K562 (cell line): Measurements from ENCODE around the gene IDI1. TPM values are rescaled to one million over a fixed set of nuclear protein-coding genes. Genes with fewer than 3 reads are reported as not detected.
A peak's percentile ranks its signal among the peaks of the same experiment; 100 is the strongest.

Experiments used
- ATAC-seq: fragments of 200-7000 bp; cut with Tn5 transposase; 3 replicates; pipeline ENCODE4 v1.9.1; 2020; ENCODE audit warnings: moderate library complexity
- BruUV-seq: library from RNA; stranded (reverse); fragments of 400-500 nt; replicated peaks from 2 replicates; lab custom pipeline; 2021; lab: Mats Ljungman, UMichigan
- CTCF ChIA-PET: fragments of 300-600 bp; formaldehyde crosslinking; extraction: SDS; loops from one replicate; lab custom pipeline; 2021; ENCODE audit warnings: low intra/inter-chr PET ratio; lab: Yijun Ruan, JAX
- POLR2A ChIA-PET: fragments of 300-600, 350-650 bp; sonication (Branson Sonifier 250); formaldehyde crosslinking; extraction: SDS; loops from one replicate; lab custom pipeline; 2021; ENCODE audit warnings: antibody characterized with exemption, inconsistent platforms; lab: Yijun Ruan, JAX
- DNase-seq, 4 experiments: peaks; one replicate each; pipeline versions ENCODE4 v3.0.0 to v3.0.0-alpha.2; 2011 to 2018; ENCODE audit warnings: low spot score in 3 of 4, mixed read lengths in 3 of 4; ENCODE audit errors: extremely low read depth in 1 of 4
- FAIRE-seq: peaks from 2 replicates; lab custom pipeline; 2011; peaks lifted over from hg19 to GRCh38; lab: Jason Lieb, UNC
- H2AFZ ChIP-seq: 2 replicates; pipeline ENCODE4 v1.6.0; 2011; ENCODE audit warnings: low read depth, low read length, control low read depth, inconsistent platforms
- H3K27ac ChIP-seq: fragments of 200-600 bp; 3 replicates; pipeline ENCODE4 v1.8.0; 2011; ENCODE audit warnings: low read depth, mild to moderate bottlenecking, control low read depth, inconsistent platforms, low read length, moderate library complexity, mixed read lengths; ENCODE audit errors: extremely low read depth
- H3K27me3 ChIP-seq, 2 experiments: fragments of 300-600 bp in 1 of 2; 2 replicates in 1 of 2; 3 replicates in 1 of 2; pipeline versions ENCODE4 v1.6.0 to v1.8.0; 2011; ENCODE audit warnings: inconsistent platforms in 2 of 2, low read length in 2 of 2, mild to moderate bottlenecking in 1 of 2, mixed read lengths in 1 of 2, moderate library complexity in 1 of 2; ENCODE audit not compliant: control insufficient read depth in 2 of 2, insufficient read depth in 2 of 2
- H3K36me3 ChIP-seq: fragments of 300-600 bp; 3 replicates; pipeline ENCODE4 v1.8.0; 2011; ENCODE audit warnings: mild to moderate bottlenecking, low read length, inconsistent platforms; ENCODE audit not compliant: control insufficient read depth, insufficient read depth
- H3K4me1 ChIP-seq, 2 experiments: fragments of 200-600 bp in 1 of 2; replicated peaks in 1 of 2; 2 replicates in 1 of 2; 3 replicates in 1 of 2; pipeline versions ENCODE4 v1.5.1 to v1.8.0; 2011; ENCODE audit warnings: inconsistent platforms in 2 of 2, low read length in 2 of 2, mild to moderate bottlenecking in 1 of 2, mixed read lengths in 1 of 2, moderate library complexity in 1 of 2; ENCODE audit not compliant: control insufficient read depth in 2 of 2, insufficient read depth in 2 of 2
- H3K4me2 ChIP-seq: 2 replicates; pipeline ENCODE4 v1.6.1; 2011; ENCODE audit warnings: low read length, control low read depth, inconsistent platforms, mixed read lengths; ENCODE audit not compliant: insufficient read depth
- H3K4me3 ChIP-seq: fragments of 200-600 bp; sonication (generic), shearing (Covaris generic); 2 replicates; pipeline ENCODE4 v1.5.1; 2016; ENCODE audit warnings: control low read depth, inconsistent platforms
- H3K79me2 ChIP-seq: fragments of 200-600 bp; 3 replicates; pipeline ENCODE4 v1.8.0; 2011; ENCODE audit warnings: low read length, inconsistent platforms; ENCODE audit not compliant: control insufficient read depth, insufficient read depth
- H3K9ac ChIP-seq, 2 experiments: 2 replicates each; pipeline versions ENCODE4 v1.6.0 to v1.6.1; 2011; ENCODE audit warnings: low read depth in 2 of 2, low read length in 2 of 2, control low read depth in 1 of 2, inconsistent platforms in 1 of 2, mild to moderate bottlenecking in 1 of 2, mixed read lengths in 1 of 2; ENCODE audit not compliant: insufficient read depth in 1 of 2
- H3K9me1 ChIP-seq: one replicate; pipeline ENCODE4 v1.6.0; 2011; ENCODE audit warnings: inconsistent platforms, mild to moderate bottlenecking, low read length, moderate library complexity; ENCODE audit not compliant: control insufficient read depth, insufficient read depth
- H3K9me3 ChIP-seq: replicated peaks from 2 replicates; pipeline ENCODE4 v1.5.1; 2011; ENCODE audit warnings: low read depth, low read length, inconsistent platforms; ENCODE audit not compliant: control insufficient read depth, insufficient read depth
- H4K20me1 ChIP-seq: replicated peaks from 2 replicates; pipeline ENCODE4 v1.6.1; 2011; ENCODE audit warnings: low read length, inconsistent platforms, mixed read lengths; ENCODE audit not compliant: control insufficient read depth, insufficient read depth
- CBFA2T3 ChIP-seq: fragments of 450-650 bp; IDR thresholded peaks from 2 replicates; pipeline ENCODE4 v1.6.1; 2017
- FOS ChIP-seq: IDR thresholded peaks from 3 replicates; pipeline ENCODE4 v1.6.1; 2011; ENCODE audit not compliant: insufficient read length; ENCODE audit errors: extremely low read depth
- ZFX ChIP-seq: sonication (generic); formaldehyde crosslinking; IDR thresholded peaks from 2 replicates; pipeline ENCODE4 v1.8.0; 2022; ENCODE audit warnings: mild to moderate bottlenecking, missing genetic modification reagents, moderate library complexity
- WGBS: fragments of 100-300 bp; shearing (Covaris generic); methylation state at CpG from one replicate; pipeline ENCODE4 v1.1.6; 2016; ENCODE audit warnings: low coverage, mixed read lengths; ENCODE audit not compliant: insufficient coverage; ENCODE audit errors: missing lambda C conversion rate; 5-methylcytosine and 5-hydroxymethylcytosine counted together
- in situ Hi-C: fragments of 300-500 bp; cut with MboI; formaldehyde crosslinking; loops from 4 replicates; pipeline ENCODE4 v1.15.0; 2018; ENCODE audit warnings: inconsistent platforms, mixed read lengths
- intact Hi-C: fragments of 100-400 bp; cut with micrococcal nuclease; formaldehyde crosslinking; loops from 2 replicates; pipeline ENCODE4 v1.14.2; 2022
- polyA plus RNA-seq, 8 experiments: library from polyadenylated mRNA; depleted of rRNA in 4 of 8; stranded (reverse) in 5 of 8; unstranded in 3 of 8; fragments of >200 nt; fragmentation: Nextera tagmentation in 2 of 8; fragmentation: Illumina TruSeq in 1 of 8; extraction: Ambion mirVana in 2 of 8; extraction: Trizol in 1 of 8; gene quantifications; 2 replicates each; pipeline versions ENCODE4 v1.2.1 to v1.2.3, GENCODE V29; 2011 to 2014; ENCODE audit warnings: inconsistent platforms in 1 of 8, missing spikeins in 1 of 8
- total RNA-seq, 7 experiments: library from RNA; depleted of rRNA in 6 of 7; stranded (reverse); fragments of >200 nt in 6 of 7; fragmentation: Illumina TruSeq in 2 of 7; extraction: Trizol in 2 of 7; gene quantifications; 2 replicates each; pipeline versions ENCODE4 v1.2.1 to v1.2.3, GENCODE V29; 2011 to 2021; ENCODE audit warnings: low replicate concordance in 1 of 7
- TF ChIP-seq, protein P1 (sequence below): IDR thresholded peaks from 2 replicates; pipeline ENCODE4 v1.6.1; 2016; ENCODE audit warnings: missing genetic modification characterization, missing compliant biosample characterization

Gene IDI1
- total and polyA plus RNA-seq, 9 of the 15 experiments (the other 6 are each of a cell fraction or from before 2014, with no cell fraction given) = 70.0 to 265 (median 119) TPM

GRCh38 chr10:1044964-1045363 lies 4.0 kb downstream of the IDI1 start:
- Histone ChIP-seq H3K4me3 (no peak overlapping the region), H3K9me1 (peaks cover 13% of the 10 kb centered on the region)
- no peak for ATAC-seq
- TF ChIP-seq CBFA2T3 = 0 out of 2 replicates have a peak, but pooled peaks have one; percentile 29
- TF ChIP-seq ZFX (CRISPR knock-in tag) = no peak
- TF ChIP-seq, protein P1, sequence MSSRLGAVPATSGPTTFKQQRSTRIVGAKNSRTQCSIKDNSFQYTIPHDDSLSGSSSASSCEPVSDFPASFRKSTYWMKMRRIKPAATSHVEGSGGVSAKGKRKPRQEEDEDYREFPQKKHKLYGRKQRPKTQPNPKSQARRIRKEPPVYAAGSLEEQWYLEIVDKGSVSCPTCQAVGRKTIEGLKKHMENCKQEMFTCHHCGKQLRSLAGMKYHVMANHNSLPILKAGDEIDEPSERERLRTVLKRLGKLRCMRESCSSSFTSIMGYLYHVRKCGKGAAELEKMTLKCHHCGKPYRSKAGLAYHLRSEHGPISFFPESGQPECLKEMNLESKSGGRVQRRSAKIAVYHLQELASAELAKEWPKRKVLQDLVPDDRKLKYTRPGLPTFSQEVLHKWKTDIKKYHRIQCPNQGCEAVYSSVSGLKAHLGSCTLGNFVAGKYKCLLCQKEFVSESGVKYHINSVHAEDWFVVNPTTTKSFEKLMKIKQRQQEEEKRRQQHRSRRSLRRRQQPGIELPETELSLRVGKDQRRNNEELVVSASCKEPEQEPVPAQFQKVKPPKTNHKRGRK (tag) = no peak
- no peak for TF ChIP-seq FOS
- TF ChIP-seq, all 486 proteins: peak for 1
- Histone ChIP-seq H3K9me3 (no peaks in the 10 kb centered on the region), H3K27me3 (no peaks in the 10 kb centered on the region), H3K4me1 (peaks cover 21 to 24% of the 10 kb centered on the region in 2 experiments), H3K79me2 (peaks cover 55% of the 10 kb centered on the region), H3K27ac (no peak overlapping the region), H3K9ac (no peak overlapping the region), H4K20me1 (peaks cover 35% of the 10 kb centered on the region), H2AFZ (no peak overlapping the region), H3K4me2 (no peak overlapping the region), H3K36me3 (peaks cover 72% of the 10 kb centered on the region)
- 58% methylated on average over 4 of the region's 4 CpGs for WGBS
- FAIRE-seq (no peak), DNase-seq (no peak)
- CTCF ChIA-PET = no interaction called here
- TSS peak; percentile 13 for BruUV-seq
- in situ Hi-C loops (no loop called here), intact Hi-C loops (no loop called here)
- POLR2A ChIA-PET = interaction anchor here (2.5 kb wide), 1 partner anchor 9 kb away, joined by 12 read pairs; no protein-coding TSS in a partner anchor
